Tibial nerve (tissue), 4 donors: ENCODE measurements around the gene PRKAG2. TPM values are rescaled to one million over a fixed set of nuclear protein-coding genes. Genes with fewer than 3 reads are reported as not detected.
A peak's percentile ranks its signal among the peaks of the same experiment; 100 is the strongest.

Experiments
- DNase-seq, 2 donors: peaks; one replicate each; pipeline ENCODE4 v3.0.0-alpha.2; 2019; ENCODE audit warnings: low spot score in 2 of 2
- H3K27ac ChIP-seq, 4 donors: fragments of 200-600 bp; sonication (generic) in 3 of 4; one replicate each; pipeline ENCODE4 v1.5.1; 2017 to 2019; ENCODE audit warnings: mild to moderate bottlenecking in 1 of 4
- H3K27me3 ChIP-seq, 2 donors: fragments of 200-600 bp; sonication (generic) in 1 of 2; one replicate each; pipeline versions ENCODE4 v1.5.1 to v1.6.0; 2017 to 2019
- H3K36me3 ChIP-seq, 3 donors: fragments of 200-600 bp; sonication (generic); one replicate each; pipeline ENCODE4 v1.5.1; 2018 to 2019
- H3K4me1 ChIP-seq, 4 donors: fragments of 200-600 bp; sonication (generic) in 3 of 4; one replicate each; pipeline ENCODE4 v1.5.1; 2017 to 2019
- H3K4me3 ChIP-seq, 4 donors: fragments of 200-600 bp; sonication (generic) in 3 of 4; one replicate each; pipeline ENCODE4 v1.5.1; 2017 to 2019; ENCODE audit warnings: mild to moderate bottlenecking in 1 of 4, moderate library complexity in 1 of 4
- H3K9me3 ChIP-seq, 4 donors: fragments of 200-600 bp; sonication (generic) in 3 of 4; one replicate each; pipeline ENCODE4 v1.5.1; 2017 to 2019
- EP300 ChIP-seq, 2 donors: sonication (generic); formaldehyde crosslinking; IDR thresholded peaks; one replicate each; pipeline ENCODE4 v1.6.1; 2017; ENCODE audit warnings: antibody characterized with exemption in 2 of 2, mild to moderate bottlenecking in 1 of 2
- POLR2A ChIP-seq, 2 donors: fragments of 450-650 bp; IDR thresholded peaks; one replicate each; pipeline ENCODE4 v1.6.1; 2017; ENCODE audit warnings: antibody characterized with exemption in 2 of 2, mild to moderate bottlenecking in 2 of 2, moderate library complexity in 2 of 2
- WGBS, 2 donors: methylation state at CpG; one replicate each; pipeline ENCODE4 v1.1.5; 2018; 5-methylcytosine and 5-hydroxymethylcytosine counted together
- total RNA-seq, 4 donors: library from RNA; depleted of rRNA; stranded (reverse); fragments of >200 nt; gene quantifications; one replicate each; pipeline ENCODE4 v1.1.0, GENCODE V29; 2016
- TF ChIP-seq, protein P1 (sequence below), 5 experiments: fragments of 200-600 bp in 3 of 5; fragments of 450-650 bp in 2 of 5; sonication (generic) in 3 of 5; IDR thresholded peaks; one replicate each; pipeline ENCODE4 v1.5.1; 2016 to 2019; ENCODE audit warnings: antibody characterized with exemption in 5 of 5, mild to moderate bottlenecking in 3 of 5, moderate library complexity in 2 of 5

Gene PRKAG2
- total RNA-seq, 4 donors from 2014 or later, result 24.5 to 82.6 (median 38.3) TPM

DNA sequence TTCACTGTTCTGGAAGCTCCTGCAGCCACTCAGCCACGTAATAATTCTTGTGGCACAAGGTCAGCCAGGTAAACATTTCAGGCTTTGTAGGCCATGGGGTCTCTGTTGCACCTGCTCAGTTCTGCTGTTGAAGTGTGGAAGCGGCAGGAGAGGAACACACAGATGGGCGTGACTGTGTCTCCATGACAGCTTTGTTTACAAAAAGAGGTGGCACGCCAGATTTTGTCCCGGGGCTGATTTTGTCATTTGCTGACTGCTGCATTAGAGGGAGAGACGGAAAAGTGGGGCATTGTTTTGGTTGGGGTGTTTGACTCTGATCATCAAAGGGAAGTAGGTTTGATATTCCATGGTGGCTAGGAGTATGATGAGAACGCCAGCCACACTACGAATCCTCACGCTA lies 103.1 kb downstream of the PRKAG2 start:
- no peak for DNase-seq
- Histone ChIP-seq H3K36me3 (peaks cover 0 to 27% (median 0%) of the 10 kb centered on the region in 3 donors), H3K4me3 (no peak overlapping the region), H3K9me3 (no peaks in the 10 kb centered on the region), H3K4me1 (no peaks in the 10 kb centered on the region), H3K27ac (no peak overlapping the region), H3K27me3 (no peaks in the 10 kb centered on the region)
- TF ChIP-seq, protein P1, sequence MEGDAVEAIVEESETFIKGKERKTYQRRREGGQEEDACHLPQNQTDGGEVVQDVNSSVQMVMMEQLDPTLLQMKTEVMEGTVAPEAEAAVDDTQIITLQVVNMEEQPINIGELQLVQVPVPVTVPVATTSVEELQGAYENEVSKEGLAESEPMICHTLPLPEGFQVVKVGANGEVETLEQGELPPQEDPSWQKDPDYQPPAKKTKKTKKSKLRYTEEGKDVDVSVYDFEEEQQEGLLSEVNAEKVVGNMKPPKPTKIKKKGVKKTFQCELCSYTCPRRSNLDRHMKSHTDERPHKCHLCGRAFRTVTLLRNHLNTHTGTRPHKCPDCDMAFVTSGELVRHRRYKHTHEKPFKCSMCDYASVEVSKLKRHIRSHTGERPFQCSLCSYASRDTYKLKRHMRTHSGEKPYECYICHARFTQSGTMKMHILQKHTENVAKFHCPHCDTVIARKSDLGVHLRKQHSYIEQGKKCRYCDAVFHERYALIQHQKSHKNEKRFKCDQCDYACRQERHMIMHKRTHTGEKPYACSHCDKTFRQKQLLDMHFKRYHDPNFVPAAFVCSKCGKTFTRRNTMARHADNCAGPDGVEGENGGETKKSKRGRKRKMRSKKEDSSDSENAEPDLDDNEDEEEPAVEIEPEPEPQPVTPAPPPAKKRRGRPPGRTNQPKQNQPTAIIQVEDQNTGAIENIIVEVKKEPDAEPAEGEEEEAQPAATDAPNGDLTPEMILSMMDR (IDR thresholded peaks at IDR 0.05), result no peak
- TF ChIP-seq EP300 (IDR thresholded peaks at IDR 0.05) (no peak), POLR2A (IDR thresholded peaks at IDR 0.05) (no peak)
- WGBS, 2 donors, result 90 to 94% methylated on average over 9 of the region's 9 CpGs

DNA sequence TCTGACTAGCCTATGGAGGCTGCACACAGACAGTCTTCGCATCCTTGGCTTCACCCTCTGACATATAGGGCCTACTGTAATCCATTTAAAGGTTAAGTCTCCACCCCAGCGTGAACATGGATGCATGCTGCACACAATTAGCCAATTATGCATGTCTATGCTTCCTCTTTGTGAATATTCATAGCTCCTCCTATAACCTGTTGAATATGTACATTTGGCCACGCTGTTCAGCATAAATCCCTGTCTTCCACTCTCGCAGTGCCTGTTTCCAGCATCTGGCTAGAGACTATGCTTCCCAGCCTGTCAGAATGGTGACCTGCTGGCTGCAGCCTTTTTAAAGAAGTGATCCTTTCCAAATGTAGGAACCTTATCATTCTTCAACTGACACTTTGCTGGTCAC lies 106.7 kb downstream of the PRKAG2 start:
- 80 to 81% methylated on average over 4 of the region's 4 CpGs for WGBS, 2 donors
- TF ChIP-seq, protein P1 (IDR thresholded peaks at IDR 0.05), result no peak
- TF ChIP-seq EP300 (IDR thresholded peaks at IDR 0.05), result no peak
- no peak for TF ChIP-seq POLR2A (IDR thresholded peaks at IDR 0.05)
- H3K4me1 ChIP-seq, result no peaks in the 10 kb centered on the region
- no peak overlapping the region for H3K27ac ChIP-seq
- no peaks in the 10 kb centered on the region for H3K9me3 ChIP-seq
- H3K27me3 ChIP-seq, result no peaks in the 10 kb centered on the region
- no peak overlapping the region for H3K4me3 ChIP-seq
- DNase-seq, result no peak
- peaks cover 0 to 34% (median 0%) of the 10 kb centered on the region in 3 donors for H3K36me3 ChIP-seq

DNA sequence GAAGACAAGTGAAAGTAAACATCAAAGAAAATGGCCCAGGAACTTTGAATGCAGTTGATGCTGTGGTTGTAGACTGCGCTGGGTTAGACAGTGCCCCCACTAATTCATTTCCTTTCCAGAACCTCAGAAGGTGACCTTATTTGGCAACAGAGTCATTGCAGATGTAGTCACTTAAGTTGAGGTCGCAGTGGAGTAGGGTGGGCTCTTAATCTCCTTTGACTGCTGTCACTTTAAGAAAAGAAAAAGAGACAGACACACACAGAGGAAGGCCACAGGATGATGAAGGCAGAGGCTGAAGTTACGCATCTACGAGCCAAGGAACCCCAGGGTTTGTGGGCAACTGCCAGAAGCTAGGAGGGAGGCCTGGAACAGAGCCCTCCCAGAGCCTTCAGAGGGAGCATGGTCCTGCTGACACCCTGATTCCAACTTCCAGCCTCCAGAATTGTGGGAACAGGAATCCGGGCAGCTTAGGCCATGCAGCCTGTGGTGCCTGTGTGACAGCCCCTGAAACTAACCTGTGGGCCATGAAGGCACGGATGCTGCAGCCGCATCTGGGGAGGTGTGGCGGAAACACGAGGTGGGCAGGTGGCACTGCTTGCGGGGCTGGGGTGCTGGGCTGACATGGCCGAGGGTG lies 107.6 kb downstream of the PRKAG2 start:
- Histone ChIP-seq H3K4me3 (no peak overlapping the region), H3K36me3 (peaks cover 0 to 34% (median 0%) of the 10 kb centered on the region in 3 donors), H3K27me3 (no peaks in the 10 kb centered on the region), H3K4me1 (no peaks in the 10 kb centered on the region), H3K9me3 (no peaks in the 10 kb centered on the region), H3K27ac (peak overlapping the region in 1 of 4 donors; percentile 26)
- TF ChIP-seq, protein P1 (IDR thresholded peaks at IDR 0.05), result no peak
- TF ChIP-seq EP300 (IDR thresholded peaks at IDR 0.05) (no peak), POLR2A (IDR thresholded peaks at IDR 0.05) (no peak)
- DNase-seq, result no peak
- WGBS, 2 donors, result 86% methylated on average over 10 of the region's 11 CpGs

DNA sequence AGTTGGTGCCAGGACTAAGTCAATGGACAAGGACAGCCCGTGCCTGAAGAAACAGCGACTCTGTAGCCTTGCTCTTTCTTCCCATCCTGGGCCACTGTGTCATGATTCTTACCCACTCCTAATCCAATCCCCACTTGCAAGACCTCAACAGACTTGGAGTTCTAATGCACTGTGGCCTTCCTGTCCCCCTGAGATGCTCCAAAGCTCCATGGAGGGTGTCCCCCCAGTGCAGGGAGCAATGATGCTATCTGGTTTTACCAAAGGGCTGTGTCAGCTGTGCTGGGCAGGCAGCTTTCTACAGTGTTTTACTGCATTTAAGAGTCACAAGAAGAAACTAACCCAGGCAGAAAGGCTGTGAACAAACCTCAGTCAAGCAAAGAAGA lies 108.1 kb downstream of the PRKAG2 start:
- Histone ChIP-seq H3K27ac (no peak overlapping the region), H3K4me1 (peaks cover 0 to 4% (median 0%) of the 10 kb centered on the region in 4 donors), H3K36me3 (peaks cover 0 to 34% (median 0%) of the 10 kb centered on the region in 3 donors), H3K9me3 (no peaks in the 10 kb centered on the region), H3K4me3 (no peak overlapping the region), H3K27me3 (no peaks in the 10 kb centered on the region)
- no peak for DNase-seq
- no peak for TF ChIP-seq POLR2A (IDR thresholded peaks at IDR 0.05)
- TF ChIP-seq EP300 (IDR thresholded peaks at IDR 0.05), result no peak
- TF ChIP-seq, protein P1 (IDR thresholded peaks at IDR 0.05), result no peak
- WGBS, 2 donors, result 89 to 97% methylated on average over 2 of the region's 2 CpGs

DNA sequence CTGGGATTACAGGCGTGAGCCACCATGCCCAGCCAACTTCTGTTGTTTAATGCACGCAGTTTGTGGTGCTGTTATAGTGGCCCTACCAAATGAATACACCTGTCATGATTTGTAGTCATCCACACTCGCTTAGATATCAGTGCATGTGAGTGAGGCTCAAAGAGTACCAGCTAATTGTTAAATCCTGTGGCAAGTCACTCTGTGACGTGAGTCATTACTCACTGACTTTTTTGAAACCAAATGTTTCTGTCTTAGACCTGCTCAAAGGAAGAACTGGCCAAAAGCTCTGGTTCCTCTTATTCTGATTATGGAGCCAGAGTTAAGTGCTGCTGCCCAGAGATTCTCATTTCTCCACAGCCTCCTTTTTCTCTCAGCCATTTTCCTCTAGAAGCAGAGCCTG lies 109.4 kb downstream of the PRKAG2 start:
- H3K27me3 ChIP-seq, result no peaks in the 10 kb centered on the region
- no peak overlapping the region for H3K4me3 ChIP-seq
- H3K27ac ChIP-seq, result no peak overlapping the region
- WGBS, 2 donors, result 94 to 95% methylated on average over 4 of the region's 4 CpGs
- DNase-seq, result no peak
- H3K4me1 ChIP-seq, result peaks cover 0 to 4% (median 0%) of the 10 kb centered on the region in 4 donors
- no peak for TF ChIP-seq POLR2A (IDR thresholded peaks at IDR 0.05)
- TF ChIP-seq, protein P1 (IDR thresholded peaks at IDR 0.05), result no peak
- TF ChIP-seq EP300 (IDR thresholded peaks at IDR 0.05), result no peak
- H3K9me3 ChIP-seq, result no peaks in the 10 kb centered on the region
- peaks cover 0 to 34% (median 0%) of the 10 kb centered on the region in 3 donors for H3K36me3 ChIP-seq
